ENCODE results near the gene TLR5.

- no peak for TF ChIP-seq EZH2 (IDR thresholded peaks at IDR 0.05; ENCODE audit: insufficient read depth, poor library complexity, severe bottlenecking)
- TF ChIP-seq EZH2phosphoT487 (IDR thresholded peaks at IDR 0.05; ENCODE audit: insufficient read depth, low read depth), result no peak
These were observed 54.3 kb downstream of the TLR5 start for GRCh38 chr1:223088713-223089240.
